ENCODE measurements around the gene PHF21B.
"Not testable (repeated sequence)": the region's sequence is repeated elsewhere in the genome, so short reads cannot be mapped to it uniquely, and the experiment has no call there.

The PHF21B gene

GRCh38 chr22:45009606-45010531 is at the start of gene PHF21B:
Gene PHF21B, minus strand, starts transcription at chr22:45010005. Its CDS starts 456 bp downstream, at chr22:45009549.
- no peak for DNase-seq (ENCODE audit: low spot score)

GRCh38 chr22:45059296-45059695 is 49.5 kb upstream of the PHF21B start:
- no peak for DNase-seq (ENCODE audit: low spot score)

- DNase-seq (ENCODE audit: low spot score): no peak
These were observed 48.8 kb upstream of the PHF21B start for GRCh38 chr22:45058622-45058912.

GRCh38 chr22:45055936-45056335 is 46.1 kb upstream of the PHF21B start:
- no peak for DNase-seq (ENCODE audit: low spot score)

- no peak for DNase-seq (ENCODE audit: low spot score)
These were observed 43.8 kb upstream of the PHF21B start for GRCh38 chr22:45053571-45053970.

GRCh38 chr22:45053094-45053493 is 43.3 kb upstream of the PHF21B start:
- no peak for DNase-seq (ENCODE audit: low spot score)

- not testable (repeated sequence) for DNase-seq (ENCODE audit: low spot score)
These were observed 42.9 kb upstream of the PHF21B start for GRCh38 chr22:45052665-45053064.

- DNase-seq (ENCODE audit: low spot score): no peak
These were observed 42.1 kb upstream of the PHF21B start for GRCh38 chr22:45051946-45052345.

GRCh38 chr22:45051419-45051818 is 41.6 kb upstream of the PHF21B start:
- no peak for DNase-seq (ENCODE audit: low spot score)

GRCh38 chr22:45047260-45047659 is 37.5 kb upstream of the PHF21B start:
- DNase-seq (ENCODE audit: low spot score): no peak

- DNase-seq (ENCODE audit: low spot score): no peak
These were observed 35.4 kb upstream of the PHF21B start for GRCh38 chr22:45045208-45045607.

GRCh38 chr22:45042263-45042662 is 32.5 kb upstream of the PHF21B start:
- no peak for DNase-seq (ENCODE audit: low spot score)

- no peak for DNase-seq (ENCODE audit: low spot score)
These were observed 29.3 kb upstream of the PHF21B start for GRCh38 chr22:45039133-45039532.

GRCh38 chr22:45036154-45036553 is 26.3 kb upstream of the PHF21B start:
- DNase-seq (ENCODE audit: low spot score): no peak

- DNase-seq (ENCODE audit: low spot score): no peak
These were observed 25.0 kb upstream of the PHF21B start for GRCh38 chr22:45034821-45035220.

GRCh38 chr22:45034156-45034555 is 24.4 kb upstream of the PHF21B start:
- DNase-seq (ENCODE audit: low spot score): no peak

- no peak for DNase-seq (ENCODE audit: low spot score)
These were observed 23.3 kb upstream of the PHF21B start for GRCh38 chr22:45033136-45033535.

- no peak for DNase-seq (ENCODE audit: low spot score)
These were observed 22.0 kb upstream of the PHF21B start for GRCh38 chr22:45031629-45032403.

GRCh38 chr22:45029501-45029900 is 19.7 kb upstream of the PHF21B start:
- no peak for DNase-seq (ENCODE audit: low spot score)

- DNase-seq (ENCODE audit: low spot score): no peak
These were observed 16.7 kb upstream of the PHF21B start for GRCh38 chr22:45026511-45026910.

- DNase-seq (ENCODE audit: low spot score): no peak
These were observed 13.6 kb upstream of the PHF21B start for GRCh38 chr22:45023431-45023830.

GRCh38 chr22:45019861-45020655 is 10.3 kb upstream of the PHF21B start:
- DNase-seq (ENCODE audit: low spot score): no peak
